NK-92 (cell line): ENCODE results near the gene PNPO.
"Not testable (repeated sequence)": the region's sequence is repeated elsewhere in the genome, so short reads cannot be mapped to it uniquely, and the experiment has no call there.

Experiments used
- DNase-seq: peaks from one replicate; lab custom pipeline; 2025; ENCODE audit not compliant: unreplicated experiment; lab: John Stamatoyannopoulos, UW

The PNPO gene

GRCh38 chr17:47917581-47917980 is 23.8 kb upstream of the PNPO start:
- no peak for DNase-seq

GRCh38 chr17:47918006-47918405 is 23.4 kb upstream of the PNPO start:
- no peak for DNase-seq

- DNase-seq = no peak
Measured at GRCh38 chr17:47918991-47919390, 22.4 kb upstream of the PNPO start.

GRCh38 chr17:47919889-47920288 is 21.5 kb upstream of the PNPO start:
- not testable (repeated sequence) for DNase-seq

GRCh38 chr17:47924785-47925677 is 16.3 kb upstream of the PNPO start:
- DNase-seq = no peak

GRCh38 chr17:47925678-47925988 is 15.7 kb upstream of the PNPO start:
- DNase-seq = no peak

- DNase-seq = no peak
Measured at GRCh38 chr17:47927821-47928400, 13.5 kb upstream of the PNPO start.

- DNase-seq = no peak
Measured at GRCh38 chr17:47928415-47928814, 13.0 kb upstream of the PNPO start.

GRCh38 chr17:47929218-47930000 is 12.0 kb upstream of the PNPO start:
- no peak for DNase-seq

- no peak for DNase-seq
Measured at GRCh38 chr17:47931848-47932247, 9.5 kb upstream of the PNPO start.

GRCh38 chr17:47934856-47935255 is 6.5 kb upstream of the PNPO start:
- DNase-seq = no peak

GRCh38 chr17:47935468-47935867 is 5.9 kb upstream of the PNPO start:
- DNase-seq = not testable (repeated sequence)

- DNase-seq = no peak
Measured at GRCh38 chr17:47935961-47936360, 5.4 kb upstream of the PNPO start.

GRCh38 chr17:47937941-47938340 is 3.4 kb upstream of the PNPO start:
- DNase-seq = no peak

GRCh38 chr17:47942096-47942510 is 732 bp downstream of the PNPO start:
- DNase-seq = no peak

- DNase-seq = no peak
Measured at GRCh38 chr17:47942568-47942967, 1.2 kb downstream of the PNPO start.

GRCh38 chr17:47945080-47945479 is 3.7 kb downstream of the PNPO start:
- no peak for DNase-seq

- no peak for DNase-seq
Measured at GRCh38 chr17:47945529-47946508, 4.4 kb downstream of the PNPO start.

GRCh38 chr17:47946516-47946915 is 5.1 kb downstream of the PNPO start:
- DNase-seq = no peak

- DNase-seq = no peak
Measured at GRCh38 chr17:47946929-47947397, 5.6 kb downstream of the PNPO start.
